Kidney epithelial cell (primary cell): ENCODE data around the gene XPOT. TPM values are rescaled to one million over a fixed set of nuclear protein-coding genes. Genes with fewer than 3 reads are reported as not detected.

Experiments
- DNase-seq: peaks from one replicate; pipeline ENCODE4 v3.0.0-alpha.2; 2010; ENCODE audit warnings: low read depth
- H3K27me3 ChIP-seq: 2 replicates; pipeline ENCODE4 v1.6.0; 2011; ENCODE audit warnings: low read length; ENCODE audit not compliant: control insufficient read depth, insufficient read depth
- H3K36me3 ChIP-seq: 2 replicates; pipeline ENCODE4 v1.5.1; 2011; ENCODE audit warnings: low read length; ENCODE audit not compliant: control insufficient read depth, insufficient read depth
- H3K4me3 ChIP-seq: 2 replicates; pipeline ENCODE4 v1.5.1; 2011; ENCODE audit warnings: low read depth, mild to moderate bottlenecking, control low read depth, low read length
- total RNA-seq: library from RNA; depleted of rRNA; stranded (reverse); fragments of >200 nt; gene quantifications from 2 replicates; pipeline ENCODE4 v1.2.3, GENCODE V29; 2015
- TF ChIP-seq, protein P1 (sequence below): IDR thresholded peaks from 2 replicates; pipeline ENCODE4 v1.5.1; 2011; ENCODE audit warnings: mild to moderate bottlenecking, moderate library complexity, low read length, control low read depth, inconsistent platforms; ENCODE audit not compliant: insufficient read depth, poor library complexity, severe bottlenecking

Gene XPOT
- total RNA-seq, 1 donor from 2014 or later = 129 TPM

DNA sequence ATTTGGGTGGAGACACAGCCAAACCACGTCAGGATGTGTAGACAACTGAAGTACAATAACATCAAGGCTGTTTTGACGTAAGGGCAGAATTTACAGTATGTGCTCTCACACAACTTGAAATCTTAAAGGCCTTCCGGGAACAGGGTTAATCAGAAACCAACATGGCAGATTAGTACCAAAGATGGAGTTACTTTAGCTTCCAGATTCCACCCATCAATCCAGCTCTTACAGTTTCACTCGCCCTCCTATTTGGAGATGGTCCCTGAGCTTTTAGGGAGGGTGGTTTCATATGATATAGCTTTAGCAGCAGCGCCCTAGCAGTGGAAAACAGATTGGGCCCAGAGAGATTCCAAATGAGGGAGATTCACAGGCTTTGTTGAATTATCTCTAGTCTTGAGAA, 2.0 kb upstream of the XPOT start:
- H3K27me3 ChIP-seq = no peaks in the 10 kb centered on the region
- H3K36me3 ChIP-seq = no peaks in the 10 kb centered on the region
- H3K4me3 ChIP-seq = no peak overlapping the region
- TF ChIP-seq, protein P1, sequence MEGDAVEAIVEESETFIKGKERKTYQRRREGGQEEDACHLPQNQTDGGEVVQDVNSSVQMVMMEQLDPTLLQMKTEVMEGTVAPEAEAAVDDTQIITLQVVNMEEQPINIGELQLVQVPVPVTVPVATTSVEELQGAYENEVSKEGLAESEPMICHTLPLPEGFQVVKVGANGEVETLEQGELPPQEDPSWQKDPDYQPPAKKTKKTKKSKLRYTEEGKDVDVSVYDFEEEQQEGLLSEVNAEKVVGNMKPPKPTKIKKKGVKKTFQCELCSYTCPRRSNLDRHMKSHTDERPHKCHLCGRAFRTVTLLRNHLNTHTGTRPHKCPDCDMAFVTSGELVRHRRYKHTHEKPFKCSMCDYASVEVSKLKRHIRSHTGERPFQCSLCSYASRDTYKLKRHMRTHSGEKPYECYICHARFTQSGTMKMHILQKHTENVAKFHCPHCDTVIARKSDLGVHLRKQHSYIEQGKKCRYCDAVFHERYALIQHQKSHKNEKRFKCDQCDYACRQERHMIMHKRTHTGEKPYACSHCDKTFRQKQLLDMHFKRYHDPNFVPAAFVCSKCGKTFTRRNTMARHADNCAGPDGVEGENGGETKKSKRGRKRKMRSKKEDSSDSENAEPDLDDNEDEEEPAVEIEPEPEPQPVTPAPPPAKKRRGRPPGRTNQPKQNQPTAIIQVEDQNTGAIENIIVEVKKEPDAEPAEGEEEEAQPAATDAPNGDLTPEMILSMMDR = no peak
- no peak for DNase-seq

DNA sequence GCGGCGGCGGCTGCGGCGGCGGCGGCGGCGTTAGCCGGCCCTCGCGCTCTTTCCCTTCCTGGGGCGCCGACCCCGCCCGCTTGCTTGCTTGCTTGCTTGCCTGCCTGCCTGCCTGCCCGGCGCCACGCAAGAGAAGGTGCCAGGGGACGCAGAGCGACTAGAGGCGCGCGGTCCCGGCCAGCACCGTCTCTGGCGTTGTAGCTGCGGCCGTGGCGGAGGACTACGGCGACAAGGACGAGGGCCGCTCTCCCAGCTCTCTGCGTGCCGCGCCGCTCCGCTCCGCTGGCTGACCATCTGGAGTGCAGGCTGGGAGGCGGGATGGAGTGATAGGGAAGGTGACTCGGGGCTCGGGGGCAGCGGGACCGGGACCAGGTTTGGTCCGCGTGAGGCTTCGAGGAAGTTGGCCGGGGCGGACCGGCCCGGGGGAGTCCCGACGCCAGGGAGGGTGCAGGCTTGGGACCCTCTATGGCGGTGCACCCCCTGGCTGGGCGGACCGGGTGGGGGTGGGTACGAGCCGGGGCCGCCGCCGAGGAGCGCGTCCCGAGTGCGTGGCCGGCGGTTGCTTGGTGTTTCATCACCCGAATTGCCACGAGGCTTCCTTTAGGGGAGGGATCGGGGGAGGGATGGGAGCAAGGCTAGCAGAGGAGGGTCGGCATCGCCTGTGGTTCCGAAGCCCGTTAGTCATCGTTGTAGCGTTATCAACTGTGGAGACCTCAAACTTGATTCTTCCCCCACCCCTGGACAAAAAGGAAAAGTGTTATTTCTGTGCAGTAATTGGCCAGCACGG, 471 bp downstream of the XPOT start:
- TF ChIP-seq, protein P1 = no peak
- H3K4me3 ChIP-seq = peak overlapping the region; percentile 66
- no peaks in the 10 kb centered on the region for H3K36me3 ChIP-seq
- no peak for DNase-seq
- H3K27me3 ChIP-seq = no peaks in the 10 kb centered on the region

DNA sequence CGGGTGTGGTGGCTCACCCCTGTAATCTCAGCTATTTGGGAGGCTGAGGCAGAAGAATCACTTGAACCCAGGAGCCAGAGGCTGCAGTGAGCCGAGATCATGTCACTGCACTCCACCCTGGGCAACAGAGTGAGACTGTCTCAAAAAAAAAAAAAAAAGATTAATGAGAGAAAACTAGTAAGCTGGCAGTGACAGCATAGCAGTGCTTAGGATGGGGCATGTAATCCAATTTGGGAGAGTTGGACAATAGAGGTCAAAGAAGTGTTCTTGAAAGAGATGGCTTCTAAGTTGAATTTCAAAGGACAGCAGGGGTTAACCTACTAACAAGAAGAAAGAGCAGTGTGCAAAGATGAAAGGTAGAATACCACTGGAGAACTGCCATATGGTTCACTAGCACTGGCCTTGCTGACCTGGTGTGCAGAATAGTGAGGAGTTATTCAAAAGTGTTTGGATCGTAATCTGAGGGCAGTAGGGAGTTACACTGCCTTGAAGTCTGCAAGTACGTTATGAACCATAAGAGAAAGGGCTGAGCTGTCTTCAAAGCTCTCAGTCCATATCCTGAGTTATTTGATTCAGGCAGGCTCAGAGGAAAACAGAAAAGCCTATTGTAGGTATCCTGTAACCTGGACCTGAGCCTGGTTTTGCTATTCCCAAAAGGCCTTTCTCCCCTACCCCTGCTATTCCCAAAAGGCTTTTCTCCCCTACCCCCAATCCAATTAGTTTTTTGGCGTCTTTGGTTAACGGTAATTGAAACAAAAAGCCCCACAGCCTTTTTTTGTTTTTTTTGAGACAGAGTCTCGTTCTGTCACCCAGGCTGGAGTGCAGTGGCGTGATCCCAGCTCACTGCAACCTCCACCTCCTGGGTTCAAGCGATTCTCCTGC, 3.4 kb downstream of the XPOT start:
- no peak for DNase-seq
- TF ChIP-seq, protein P1 = no peak
- peaks cover 1% of the 10 kb centered on the region for H3K36me3 ChIP-seq
- H3K4me3 ChIP-seq = no peak overlapping the region
- H3K27me3 ChIP-seq = no peaks in the 10 kb centered on the region

DNA sequence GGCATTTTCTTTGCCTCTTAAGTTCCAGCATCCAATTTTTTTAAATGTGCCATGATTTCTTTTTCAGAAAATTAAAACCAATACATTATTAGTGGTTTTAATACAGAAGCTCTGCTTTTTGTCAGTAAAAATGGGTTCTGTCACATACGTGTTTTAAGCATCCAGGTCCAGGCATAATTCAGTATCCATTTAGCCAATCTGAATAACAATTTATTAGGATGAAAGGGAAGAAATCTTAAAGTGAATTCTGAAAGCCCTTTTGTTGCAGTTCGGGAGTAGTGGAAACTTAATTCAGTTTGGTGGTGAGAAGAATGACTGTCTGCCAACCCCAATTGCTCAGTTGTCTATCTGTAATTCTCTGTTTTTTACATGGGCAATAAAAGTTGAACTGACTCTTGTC, 7.2 kb downstream of the XPOT start:
- TF ChIP-seq, protein P1 = no peak
- H3K36me3 ChIP-seq = peaks cover 4% of the 10 kb centered on the region
- H3K27me3 ChIP-seq = no peaks in the 10 kb centered on the region
- no peak for DNase-seq
- H3K4me3 ChIP-seq = no peak overlapping the region

DNA sequence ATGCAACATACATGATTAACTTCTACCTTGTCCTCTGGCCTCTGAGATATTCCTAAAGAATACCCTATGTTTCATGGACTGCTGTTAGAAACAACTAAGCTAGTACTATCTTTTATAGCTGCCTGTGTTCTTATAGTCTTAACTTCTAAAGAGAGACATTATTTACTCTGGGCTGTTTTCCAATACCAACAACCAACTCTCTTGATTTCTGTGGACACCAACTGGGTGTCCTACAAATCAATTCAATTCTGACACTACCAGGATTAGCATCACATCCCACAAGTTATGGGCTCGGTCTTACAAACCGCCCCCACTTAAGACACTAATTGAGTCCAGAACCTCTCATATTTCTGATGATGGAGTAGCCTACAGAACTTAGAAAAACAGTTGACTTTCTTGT, 8.3 kb downstream of the XPOT start:
- TF ChIP-seq, protein P1 = no peak
- DNase-seq = no peak
- H3K36me3 ChIP-seq = peaks cover 4% of the 10 kb centered on the region
- no peak overlapping the region for H3K4me3 ChIP-seq
- no peaks in the 10 kb centered on the region for H3K27me3 ChIP-seq
